HG03095 (cell line): Measurements from ENCODE around the gene PCSK4.
"Not testable (repeated sequence)": the region's sequence is repeated elsewhere in the genome, so short reads cannot be mapped to it uniquely, and the experiment has no call there.

ENCODE experiments used
- ATAC-seq: cut with Tn5 transposase; IDR thresholded peaks from one replicate; pipeline ENCODE4 v1.9.1; 2021; ENCODE audit warnings: moderate library complexity; ENCODE audit not compliant: unreplicated experiment

Gene PCSK4

GRCh38 chr19:1441677-1442438 is 48.3 kb downstream of the PCSK4 start:
- no peak for ATAC-seq

DNA sequence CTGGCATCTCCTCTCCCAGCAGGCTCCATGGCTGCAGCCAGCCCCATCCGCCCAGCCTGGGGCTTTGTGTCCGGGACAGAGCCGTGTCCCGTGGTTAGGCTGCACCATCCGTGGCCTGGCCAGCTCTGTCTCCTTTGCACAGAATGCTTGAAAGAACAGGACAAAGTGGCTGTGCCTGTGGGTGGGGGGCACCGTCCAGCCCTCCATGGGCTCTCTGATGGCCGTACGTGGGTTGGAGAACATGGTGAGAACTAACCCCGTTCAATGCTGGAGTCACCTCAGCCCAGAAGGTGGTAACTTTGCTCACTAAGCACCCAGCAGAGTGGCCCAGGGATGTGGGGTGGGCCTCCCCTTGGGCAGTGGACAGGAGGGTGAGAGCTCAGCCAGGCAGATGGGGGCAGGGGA is 49.1 kb downstream of the PCSK4 start:
- ATAC-seq: no peak

GRCh38 chr19:1440418-1440801 is 49.7 kb downstream of the PCSK4 start:
- ATAC-seq: no peak

GRCh38 chr19:1439525-1440417 is 50.4 kb downstream of the PCSK4 start:
- ATAC-seq: not testable (repeated sequence)

GRCh38 chr19:1438933-1439354 is 51.2 kb downstream of the PCSK4 start:
- no peak for ATAC-seq

DNA sequence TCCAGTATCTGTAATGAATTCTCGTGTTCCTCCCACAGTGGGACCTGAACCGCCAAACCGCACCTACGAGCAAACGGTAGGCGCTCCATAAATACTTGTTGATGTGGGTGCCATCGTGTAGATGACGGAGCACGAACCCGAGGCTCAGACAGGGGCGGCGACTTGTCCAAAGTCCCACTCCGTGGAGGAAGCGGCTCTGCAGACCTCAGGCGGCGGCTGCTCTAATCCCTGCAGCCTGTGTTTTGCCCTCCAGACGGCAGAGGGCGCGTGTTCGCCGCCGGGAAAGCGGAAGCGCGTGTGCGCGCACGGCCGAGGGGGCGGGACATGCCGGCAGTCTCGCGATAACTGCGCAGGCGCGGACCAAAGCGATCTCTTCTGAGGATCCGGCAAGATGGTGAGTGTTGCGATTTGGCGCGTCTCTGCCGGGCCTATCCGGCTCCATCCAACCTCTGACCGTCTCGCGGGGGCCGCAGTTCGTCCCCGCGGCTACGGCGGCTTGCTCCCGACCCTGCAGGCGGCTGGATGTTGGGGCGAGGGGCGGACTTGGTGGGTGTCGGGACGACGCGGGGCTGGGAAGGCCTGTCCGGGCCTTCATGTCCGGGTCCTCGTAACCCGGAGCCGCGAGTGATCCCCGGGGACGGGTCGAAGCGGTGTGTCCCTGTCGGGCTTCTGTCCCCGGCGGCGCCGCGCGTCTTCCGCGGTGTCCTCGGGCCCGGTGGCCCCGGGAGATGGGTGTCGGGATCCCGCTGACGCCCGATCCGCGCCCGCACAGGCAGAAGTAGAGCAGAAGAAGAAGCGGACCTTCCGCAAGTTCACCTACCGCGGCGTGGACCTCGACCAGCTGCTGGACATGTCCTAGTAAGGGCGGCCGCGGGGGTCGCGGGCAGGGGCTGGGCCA is 51.9 kb downstream of the PCSK4 start, which contains the start of gene RPS15:
Gene RPS15, plus strand, starts transcription at position 362 of the 898 bp plus-strand sequence. Its CDS starts 30 bp downstream, at position 392.
- peak; percentile 61 for ATAC-seq

- ATAC-seq: no peak
Observed at GRCh38 chr19:1437609-1438008, 52.5 kb downstream of the PCSK4 start.

GRCh38 chr19:1435378-1435989 is 54.7 kb downstream of the PCSK4 start:
- ATAC-seq: no peak

- no peak for ATAC-seq
Observed at GRCh38 chr19:1434577-1435060, 55.5 kb downstream of the PCSK4 start.

DNA sequence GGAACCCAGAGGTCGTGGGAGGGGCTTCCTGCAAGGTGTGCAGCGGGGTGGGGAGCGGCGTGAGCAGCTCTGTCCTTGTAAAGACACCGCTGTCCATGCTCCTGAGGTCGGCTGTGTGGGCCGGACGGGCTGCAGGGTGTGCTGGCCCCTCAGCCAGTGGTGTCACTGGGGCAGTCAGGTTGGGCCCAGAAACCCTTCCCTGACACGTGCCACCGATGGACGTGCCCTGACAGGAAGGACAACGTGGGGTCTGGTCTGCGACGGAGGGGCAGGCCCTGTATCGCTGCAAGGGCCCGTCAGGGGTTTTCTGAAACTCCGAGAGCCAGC is 56.1 kb downstream of the PCSK4 start:
- no peak for ATAC-seq

GRCh38 chr19:1433119-1434039 is 56.8 kb downstream of the PCSK4 start:
- no peak for ATAC-seq

- no peak for ATAC-seq
Observed at GRCh38 chr19:1432507-1432887, 57.7 kb downstream of the PCSK4 start.

- ATAC-seq: no peak
Observed at GRCh38 chr19:1431759-1432506, 58.2 kb downstream of the PCSK4 start.
